HepG2 (cell line): ENCODE data around the gene KCNH1. TPM values are rescaled to one million over a fixed set of nuclear protein-coding genes. Genes with fewer than 3 reads are reported as not detected.

Source experiments
- ATAC-seq: fragments of 200-7000 bp; cut with Tn5 transposase; 3 replicates; pipeline ENCODE4 v1.9.1; 2020; ENCODE audit warnings: mild to moderate bottlenecking, moderate library complexity
- BruUV-seq: library from RNA; stranded (reverse); fragments of 400-500 nt; replicated peaks from 2 replicates; lab custom pipeline; 2021; lab: Mats Ljungman, UMichigan
- CTCF ChIA-PET: fragments of 300-600 bp; formaldehyde crosslinking; extraction: SDS; loops from one replicate; lab custom pipeline; 2021; ENCODE audit warnings: low total read pairs, inconsistent platforms, low intra/inter-chr PET ratio; lab: Yijun Ruan, JAX
- POLR2A ChIA-PET: fragments of 350-600 bp; sonication (Branson Sonifier 250); formaldehyde crosslinking; loops from one replicate; lab custom pipeline; 2020; ENCODE audit warnings: antibody characterized with exemption, inconsistent platforms; lab: Yijun Ruan, JAX
- DNase-seq: peaks from one replicate; pipeline ENCODE4 v3.0.0-alpha.2; 2015; ENCODE audit warnings: low spot score
- FAIRE-seq: peaks from 3 replicates; lab custom pipeline; 2011; peaks lifted over from hg19 to GRCh38; lab: Jason Lieb, UNC
- H2AFZ ChIP-seq: one replicate; pipeline ENCODE4 v1.6.1; 2011; ENCODE audit warnings: low read length, inconsistent platforms
- H3K27ac ChIP-seq: fragments of 300-600 bp; 3 replicates; pipeline ENCODE4 v1.8.0; 2011; ENCODE audit warnings: mixed run types, mild to moderate bottlenecking, mixed read lengths, low read length, inconsistent platforms; ENCODE audit not compliant: insufficient read depth; ENCODE audit errors: extremely low read length
- H3K27me3 ChIP-seq, 2 experiments: fragments of 200-600 bp in 1 of 2; 2 replicates in 1 of 2; 3 replicates in 1 of 2; pipeline versions ENCODE4 v1.6.0 to v1.8.0; 2011; ENCODE audit warnings: low read length in 2 of 2, mild to moderate bottlenecking in 2 of 2, moderate library complexity in 2 of 2, inconsistent platforms in 1 of 2; ENCODE audit not compliant: insufficient read depth in 2 of 2, control insufficient read depth in 1 of 2
- H3K36me3 ChIP-seq, 2 experiments: fragments of 200-600 bp in 1 of 2; replicated peaks in 1 of 2; 2 replicates in 1 of 2; 3 replicates in 1 of 2; pipeline versions ENCODE4 v1.5.1 to v1.8.0; 2011; ENCODE audit warnings: low read length in 2 of 2, inconsistent platforms in 1 of 2; ENCODE audit not compliant: insufficient read depth in 2 of 2, control insufficient read depth in 1 of 2
- H3K4me1 ChIP-seq: 2 replicates; pipeline ENCODE4 v1.5.1; 2012; ENCODE audit warnings: low read length, inconsistent platforms; ENCODE audit not compliant: insufficient read depth
- H3K4me2 ChIP-seq: 2 replicates; pipeline ENCODE4 v1.6.0; 2011; ENCODE audit warnings: low read depth, low read length, inconsistent platforms
- H3K4me3 ChIP-seq, 3 experiments: fragments of 200-600 bp in 1 of 3; sonication (generic), shearing (Covaris generic) in 1 of 3; replicated peaks in 1 of 3; 2 replicates each; pipeline ENCODE4 v1.5.1; 2011 to 2016; ENCODE audit warnings: low read length in 3 of 3, inconsistent platforms in 2 of 3, low read depth in 2 of 3, mild to moderate bottlenecking in 2 of 3, control low read depth in 1 of 3, mixed read lengths in 1 of 3; ENCODE audit not compliant: insufficient read depth in 1 of 3
- H3K79me2 ChIP-seq: one replicate; pipeline ENCODE4 v1.6.1; 2011; ENCODE audit warnings: low read length, inconsistent platforms; ENCODE audit not compliant: insufficient read depth
- H3K9ac ChIP-seq: 2 replicates; pipeline ENCODE4 v1.6.0; 2011; ENCODE audit warnings: mild to moderate bottlenecking, low read depth, low read length, inconsistent platforms; ENCODE audit not compliant: insufficient read depth
- H3K9me3 ChIP-seq: 2 replicates; pipeline ENCODE4 v1.5.1; 2012; ENCODE audit warnings: mild to moderate bottlenecking, low read length
- H4K20me1 ChIP-seq: 2 replicates; pipeline ENCODE4 v1.6.0; 2011; ENCODE audit warnings: inconsistent platforms, mild to moderate bottlenecking, low read length, moderate library complexity; ENCODE audit not compliant: insufficient read depth
- DR1 ChIP-seq: sonication (generic); formaldehyde crosslinking; IDR thresholded peaks from 2 replicates; pipeline ENCODE4 v1.8.0; 2021; ENCODE audit warnings: mild to moderate bottlenecking, missing genetic modification reagents, inconsistent platforms
- MBNL3 ChIP-seq: fragments of 250-450 bp; sonication (Bioruptor Pico); conservative IDR thresholded peaks from 2 replicates; pipeline ENCODE4 v1.8.0; 2022; ENCODE audit warnings: mild to moderate bottlenecking, inconsistent platforms
- MXI1 ChIP-seq: IDR thresholded peaks from 3 replicates; pipeline ENCODE4 v1.6.1; 2012; ENCODE audit warnings: low read depth, low read length, inconsistent platforms, borderline replicate concordance
- MYC ChIP-seq: sonication (generic); formaldehyde crosslinking; IDR thresholded peaks from 2 replicates; pipeline ENCODE4 v1.9.0; 2021; ENCODE audit warnings: missing genetic modification reagents, borderline replicate concordance
- RCOR2 ChIP-seq: IDR thresholded peaks from 2 replicates; pipeline ENCODE4 v1.6.1; 2016; ENCODE audit warnings: missing biosample characterization, missing genetic modification reagents
- ZNF34 ChIP-seq: sonication (generic); formaldehyde crosslinking; IDR thresholded peaks from 2 replicates; pipeline ENCODE4 v1.4.0; 2020; ENCODE audit warnings: mild to moderate bottlenecking, missing genetic modification reagents, borderline replicate concordance
- ZNF782 ChIP-seq: sonication (generic); formaldehyde crosslinking; IDR thresholded peaks from 2 replicates; pipeline ENCODE4 v1.4.0; 2020; ENCODE audit warnings: missing genetic modification reagents, mild to moderate bottlenecking, borderline replicate concordance
- ZNF788 ChIP-seq: sonication (generic); formaldehyde crosslinking; IDR thresholded peaks from 2 replicates; pipeline ENCODE4 v1.5.0; 2020; ENCODE audit warnings: mild to moderate bottlenecking, missing genetic modification reagents, borderline replicate concordance
- whole genome bisulfite sequencing: methylation state at CpG from one replicate; pipeline ENCODE4 v1.1.6; 2017; ENCODE audit warnings: low lambda C conversion rate; 5-methylcytosine and 5-hydroxymethylcytosine counted together
- in situ Hi-C: cut with HindIII; loops from 2 replicates; pipeline ENCODE4 v1.10.0; 2017; ENCODE audit warnings: low pct_unique_long_range_greater_than_20kb; ENCODE audit not compliant: extremely low pct_ligation_motif_present
- intact Hi-C: fragments of 100-400 bp; cut with micrococcal nuclease; formaldehyde crosslinking; loops from one replicate; pipeline ENCODE4 v1.10.0; 2022; ENCODE audit not compliant: unreplicated experiment
- polyA plus RNA-seq, 8 experiments: library from polyadenylated mRNA; depleted of rRNA in 3 of 8; stranded (reverse) in 7 of 8; unstranded in 1 of 8; fragments of >200 nt; fragmentation: Illumina TruSeq in 4 of 8; extraction: Trizol in 4 of 8; gene quantifications; 2 replicates each; pipeline versions ENCODE4 v1.2.1 to v1.2.3, GENCODE V29; 2011 to 2016; ENCODE audit warnings: low read depth in 4 of 8, missing spikeins in 1 of 8, mixed read lengths in 1 of 8; ENCODE audit not compliant: insufficient read depth in 1 of 8
- total RNA-seq, 5 experiments: library from RNA; depleted of rRNA; stranded (reverse); fragments of >200 nt; fragmentation: Illumina TruSeq; extraction: Trizol; gene quantifications; 2 replicates each; pipeline ENCODE4 v1.2.3, GENCODE V29; 2016; ENCODE audit warnings: low read depth in 1 of 5
- TF ChIP-seq, protein P1 (sequence below): sonication (generic); formaldehyde crosslinking; conservative IDR thresholded peaks from 2 replicates; pipeline ENCODE4 v1.4.0; 2020; ENCODE audit warnings: missing genetic modification reagents
- TF ChIP-seq, protein P2 (sequence below): sonication (generic); formaldehyde crosslinking; conservative IDR thresholded peaks from 2 replicates; pipeline ENCODE4 v1.5.0; 2020; ENCODE audit warnings: missing genetic modification reagents
- TF ChIP-seq, protein P3 (sequence below): sonication (generic); formaldehyde crosslinking; IDR thresholded peaks from 2 replicates; pipeline ENCODE4 v1.8.1; 2023; ENCODE audit warnings: mild to moderate bottlenecking, missing genetic modification reagents, borderline replicate concordance
- TF ChIP-seq, protein P4 (sequence below): sonication (generic); formaldehyde crosslinking; IDR thresholded peaks from 2 replicates; pipeline ENCODE4 v1.4.0; 2020; ENCODE audit warnings: missing genetic modification reagents, mild to moderate bottlenecking, borderline replicate concordance

Gene KCNH1
- total and polyA plus RNA-seq, 2 of the 13 experiments (the other 11 are each of a cell fraction or from before 2014, with no cell fraction given), result not detected

DNA sequence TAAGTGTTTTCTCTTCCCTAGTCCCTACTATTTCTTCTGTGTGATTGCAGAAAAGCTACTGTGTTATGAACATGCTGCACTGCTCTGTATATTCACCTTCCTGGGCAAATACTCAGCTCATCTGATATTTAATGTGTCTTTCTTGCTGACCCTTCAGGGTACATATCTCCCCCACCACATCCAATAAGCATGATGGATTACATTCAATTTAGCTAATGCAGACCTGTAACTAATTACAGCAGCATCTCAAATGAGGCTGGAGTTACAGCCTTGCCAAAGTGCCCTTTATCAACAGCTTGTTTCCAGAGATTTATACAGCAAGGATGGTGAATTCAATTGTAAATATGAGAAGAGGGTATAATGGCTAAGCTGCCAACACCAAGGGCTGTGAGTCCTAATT lies 144.0 kb downstream of the KCNH1 start:
- TF ChIP-seq ZNF782 (CRISPR knock-in tag), result no peak
- no peak for TF ChIP-seq MYC
- H3K27me3 ChIP-seq, result no peaks in the 10 kb centered on the region
- no peak overlapping the region for H3K4me2 ChIP-seq
- H4K20me1 ChIP-seq, result no peaks in the 10 kb centered on the region
- in situ Hi-C loops, result no loop called here
- intact Hi-C loops, result no loop called here
- FAIRE-seq (no peak), ATAC-seq (no peak), DNase-seq (no peak)
- H3K4me1 ChIP-seq, result no peaks in the 10 kb centered on the region
- H3K36me3 ChIP-seq, result no peaks in the 10 kb centered on the region
- no peaks in the 10 kb centered on the region for H3K79me2 ChIP-seq
- CTCF ChIA-PET, result no interaction called here
- no TSS peak for BruUV-seq
- no peak overlapping the region for H3K4me3 ChIP-seq
- no peaks in the 10 kb centered on the region for H3K9me3 ChIP-seq
- no peak overlapping the region for H3K27ac ChIP-seq
- no peak overlapping the region for H2AFZ ChIP-seq
- H3K9ac ChIP-seq, result no peak overlapping the region
- POLR2A ChIA-PET, result no interaction called here

DNA sequence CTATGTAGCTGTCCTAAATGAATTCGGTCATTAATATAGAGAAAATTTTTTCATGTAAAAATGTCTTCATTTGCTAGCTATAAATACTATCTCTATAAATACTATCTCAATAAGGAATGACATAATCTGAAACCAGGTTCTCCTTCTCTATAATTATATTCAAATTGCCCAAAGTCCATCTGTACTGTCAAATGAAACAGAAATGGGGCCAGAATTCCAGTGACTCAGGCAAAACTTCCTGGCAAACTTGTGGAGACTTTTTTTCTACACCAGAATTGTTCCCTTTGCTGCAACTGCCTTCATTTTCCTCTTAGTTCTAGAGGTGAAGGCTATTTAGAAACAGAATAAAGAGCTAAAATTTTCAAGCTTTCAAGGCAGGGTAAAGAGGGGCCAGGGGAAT lies 152.5 kb downstream of the KCNH1 start:
- no TSS peak for BruUV-seq
- Histone ChIP-seq H4K20me1 (no peaks in the 10 kb centered on the region), H3K27ac (no peak overlapping the region), H3K79me2 (no peaks in the 10 kb centered on the region), H3K36me3 (no peaks in the 10 kb centered on the region), H2AFZ (no peak overlapping the region), H3K4me2 (no peak overlapping the region), H3K4me1 (peaks cover 9% of the 10 kb centered on the region; the same call in 1 of the 2 replicates), H3K27me3 (no peaks in the 10 kb centered on the region), H3K9me3 (no peaks in the 10 kb centered on the region), H3K9ac (no peak overlapping the region), H3K4me3 (no peak overlapping the region)
- FAIRE-seq (no peak), DNase-seq (no peak), ATAC-seq (no peak)
- 13% methylated on average over 1 of the region's 1 CpG for WGBS
- intact Hi-C loops (no loop called here), in situ Hi-C loops (no loop called here)
- ChIA-PET CTCF (no interaction called here), POLR2A (no interaction called here)
- TF ChIP-seq, protein P1, sequence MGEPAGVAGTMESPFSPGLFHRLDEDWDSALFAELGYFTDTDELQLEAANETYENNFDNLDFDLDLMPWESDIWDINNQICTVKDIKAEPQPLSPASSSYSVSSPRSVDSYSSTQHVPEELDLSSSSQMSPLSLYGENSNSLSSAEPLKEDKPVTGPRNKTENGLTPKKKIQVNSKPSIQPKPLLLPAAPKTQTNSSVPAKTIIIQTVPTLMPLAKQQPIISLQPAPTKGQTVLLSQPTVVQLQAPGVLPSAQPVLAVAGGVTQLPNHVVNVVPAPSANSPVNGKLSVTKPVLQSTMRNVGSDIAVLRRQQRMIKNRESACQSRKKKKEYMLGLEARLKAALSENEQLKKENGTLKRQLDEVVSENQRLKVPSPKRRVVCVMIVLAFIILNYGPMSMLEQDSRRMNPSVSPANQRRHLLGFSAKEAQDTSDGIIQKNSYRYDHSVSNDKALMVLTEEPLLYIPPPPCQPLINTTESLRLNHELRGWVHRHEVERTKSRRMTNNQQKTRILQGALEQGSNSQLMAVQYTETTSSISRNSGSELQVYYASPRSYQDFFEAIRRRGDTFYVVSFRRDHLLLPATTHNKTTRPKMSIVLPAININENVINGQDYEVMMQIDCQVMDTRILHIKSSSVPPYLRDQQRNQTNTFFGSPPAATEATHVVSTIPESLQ (CRISPR knock-in tag), result no peak
- TF ChIP-seq, protein P2, sequence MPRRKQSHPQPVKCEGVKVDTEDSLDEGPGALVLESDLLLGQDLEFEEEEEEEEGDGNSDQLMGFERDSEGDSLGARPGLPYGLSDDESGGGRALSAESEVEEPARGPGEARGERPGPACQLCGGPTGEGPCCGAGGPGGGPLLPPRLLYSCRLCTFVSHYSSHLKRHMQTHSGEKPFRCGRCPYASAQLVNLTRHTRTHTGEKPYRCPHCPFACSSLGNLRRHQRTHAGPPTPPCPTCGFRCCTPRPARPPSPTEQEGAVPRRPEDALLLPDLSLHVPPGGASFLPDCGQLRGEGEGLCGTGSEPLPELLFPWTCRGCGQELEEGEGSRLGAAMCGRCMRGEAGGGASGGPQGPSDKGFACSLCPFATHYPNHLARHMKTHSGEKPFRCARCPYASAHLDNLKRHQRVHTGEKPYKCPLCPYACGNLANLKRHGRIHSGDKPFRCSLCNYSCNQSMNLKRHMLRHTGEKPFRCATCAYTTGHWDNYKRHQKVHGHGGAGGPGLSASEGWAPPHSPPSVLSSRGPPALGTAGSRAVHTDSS (CRISPR knock-in tag), result no peak
- TF ChIP-seq, protein P3, sequence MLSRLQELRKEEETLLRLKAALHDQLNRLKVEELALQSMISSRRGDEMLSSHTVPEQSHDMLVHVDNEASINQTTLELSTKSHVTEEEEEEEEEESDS (CRISPR knock-in tag), result no peak
- TF ChIP-seq DR1 (CRISPR knock-in tag) (no peak), ZNF34 (CRISPR knock-in tag) (no peak), ZNF788 (no peak), MBNL3 (no peak), MXI1 (no peak), RCOR2 (CRISPR knock-in tag) (no peak)
- TF ChIP-seq, protein P4, sequence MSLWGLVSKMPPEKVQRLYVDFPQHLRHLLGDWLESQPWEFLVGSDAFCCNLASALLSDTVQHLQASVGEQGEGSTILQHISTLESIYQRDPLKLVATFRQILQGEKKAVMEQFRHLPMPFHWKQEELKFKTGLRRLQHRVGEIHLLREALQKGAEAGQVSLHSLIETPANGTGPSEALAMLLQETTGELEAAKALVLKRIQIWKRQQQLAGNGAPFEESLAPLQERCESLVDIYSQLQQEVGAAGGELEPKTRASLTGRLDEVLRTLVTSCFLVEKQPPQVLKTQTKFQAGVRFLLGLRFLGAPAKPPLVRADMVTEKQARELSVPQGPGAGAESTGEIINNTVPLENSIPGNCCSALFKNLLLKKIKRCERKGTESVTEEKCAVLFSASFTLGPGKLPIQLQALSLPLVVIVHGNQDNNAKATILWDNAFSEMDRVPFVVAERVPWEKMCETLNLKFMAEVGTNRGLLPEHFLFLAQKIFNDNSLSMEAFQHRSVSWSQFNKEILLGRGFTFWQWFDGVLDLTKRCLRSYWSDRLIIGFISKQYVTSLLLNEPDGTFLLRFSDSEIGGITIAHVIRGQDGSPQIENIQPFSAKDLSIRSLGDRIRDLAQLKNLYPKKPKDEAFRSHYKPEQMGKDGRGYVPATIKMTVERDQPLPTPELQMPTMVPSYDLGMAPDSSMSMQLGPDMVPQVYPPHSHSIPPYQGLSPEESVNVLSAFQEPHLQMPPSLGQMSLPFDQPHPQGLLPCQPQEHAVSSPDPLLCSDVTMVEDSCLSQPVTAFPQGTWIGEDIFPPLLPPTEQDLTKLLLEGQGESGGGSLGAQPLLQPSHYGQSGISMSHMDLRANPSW (CRISPR knock-in tag), result no peak
